Measurements from ENCODE around the gene ELOVL7.

GRCh38 chr5:60740322-60740721, 103.7 kb downstream of the ELOVL7 start:
- no peak for TF ChIP-seq POLR2A (IDR thresholded peaks at IDR 0.05; ENCODE audit: control extremely low read depth in 1 of 2, low read depth in 2 of 2, low read length in 2 of 2)
- no peak for TF ChIP-seq POLR2AphosphoS5 (IDR thresholded peaks at IDR 0.05; ENCODE audit: low read depth, low read length)
- TF ChIP-seq PHF8 (conservative IDR thresholded peaks at IDR 0.05; ENCODE audit: low read depth, low read length): no peak
- no peak for TF ChIP-seq ZNF274 (IDR thresholded peaks at IDR 0.05; ENCODE audit: borderline replicate concordance, extremely low read depth, low read length)
- no peak for TF ChIP-seq BRCA1 (IDR thresholded peaks at IDR 0.05; ENCODE audit: low read depth, low read length)
- no peak for TF ChIP-seq EZH2 (IDR thresholded peaks at IDR 0.05; ENCODE audit: low read depth, low read length, severe bottlenecking)
